ENCODE measurements around the gene RANBP10. TPM values are rescaled to one million over a fixed set of nuclear protein-coding genes. Genes with fewer than 3 reads are reported as not detected.

Gene RANBP10
- total and polyA plus RNA-seq, 9 of the 15 experiments (the other 6 are each of a cell fraction or from before 2014, with no cell fraction given): 0.61 to 19.3 (median 5.9) TPM

GRCh38 chr16:67846320-67847063 lies 40.1 kb upstream of the RANBP10 start, which contains the start of gene NUTF2 (continued):
- no peak for TF ChIP-seq MXD1 (CRISPR knock-in tag; IDR thresholded peaks at IDR 0.05; ENCODE audit: borderline replicate concordance, poor library complexity, severe bottlenecking)
- TF ChIP-seq ZNF175 (CRISPR knock-in tag; IDR thresholded peaks at IDR 0.05; ENCODE audit: low read depth): peak; percentile 78; the same call in 1 of the 2 replicates
- no peak for TF ChIP-seq SAFB (IDR thresholded peaks at IDR 0.05; ENCODE audit: borderline replicate concordance, low read depth, low read length)
- TF ChIP-seq TRIM28 (IDR thresholded peaks at IDR 0.05): no peak; the same call in 1 of the 2 replicates
- no peak for TF ChIP-seq GTF2F1 (IDR thresholded peaks at IDR 0.05; ENCODE audit: low read depth, low read length)
- peak; percentile 89 for TF ChIP-seq RBFOX2 (IDR thresholded peaks at IDR 0.05; ENCODE audit: low read depth, low read length)
- TF ChIP-seq NFRKB (IDR thresholded peaks at IDR 0.05; ENCODE audit: low read depth): peak; percentile 57; the same call in 1 of the 2 replicates
- TF ChIP-seq MCM2 (IDR thresholded peaks at IDR 0.05; ENCODE audit: low read depth): no peak
- TF ChIP-seq RUNX1 (IDR thresholded peaks at IDR 0.05; ENCODE audit: low read depth): no peak
- TF ChIP-seq, protein P1, sequence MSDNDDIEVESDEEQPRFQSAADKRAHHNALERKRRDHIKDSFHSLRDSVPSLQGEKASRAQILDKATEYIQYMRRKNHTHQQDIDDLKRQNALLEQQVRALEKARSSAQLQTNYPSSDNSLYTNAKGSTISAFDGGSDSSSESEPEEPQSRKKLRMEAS (CRISPR knock-in tag; IDR thresholded peaks at IDR 0.05): peak; percentile 88
- no peak for TF ChIP-seq RBM39 (optimal IDR thresholded peaks at IDR 0.05; ENCODE audit: low read depth, low read length)
- TF ChIP-seq ZKSCAN8 (CRISPR knock-in tag; IDR thresholded peaks at IDR 0.05): no peak
- TF ChIP-seq MAZ (CRISPR knock-in tag; conservative IDR thresholded peaks at IDR 0.05 in 1 of 2, IDR thresholded peaks at IDR 0.05 in 1 of 2): peak; percentile 94 to 98
- no peak for TF ChIP-seq TSHZ1 (CRISPR knock-in tag; IDR thresholded peaks at IDR 0.05)
- TF ChIP-seq BCOR (IDR thresholded peaks at IDR 0.05): no peak
- TF ChIP-seq TCF3 (CRISPR knock-in tag; IDR thresholded peaks at IDR 0.05): no peak
- TF ChIP-seq, protein P2, sequence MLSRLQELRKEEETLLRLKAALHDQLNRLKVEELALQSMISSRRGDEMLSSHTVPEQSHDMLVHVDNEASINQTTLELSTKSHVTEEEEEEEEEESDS (CRISPR knock-in tag; IDR thresholded peaks at IDR 0.05): no peak
- TF ChIP-seq PTRF (tag; IDR thresholded peaks at IDR 0.05): no peak
- no peak for TF ChIP-seq KAT7 (CRISPR knock-in tag; IDR thresholded peaks at IDR 0.05; ENCODE audit: borderline replicate concordance)
- no peak for TF ChIP-seq BDP1 (IDR thresholded peaks at IDR 0.05; ENCODE audit: insufficient read depth, insufficient read length)
- no peak for TF ChIP-seq ZNF586 (CRISPR knock-in tag; conservative IDR thresholded peaks at IDR 0.05)
- TF ChIP-seq HNRNPH1 (optimal IDR thresholded peaks at IDR 0.05; ENCODE audit: low read depth, low read length): no peak
- TF ChIP-seq ELF1 (tag; IDR thresholded peaks at IDR 0.05): peak; percentile 71
- TF ChIP-seq ZFP30 (CRISPR knock-in tag; IDR thresholded peaks at IDR 0.05; ENCODE audit: borderline replicate concordance): no peak
- TF ChIP-seq ZNF445 (CRISPR knock-in tag; IDR thresholded peaks at IDR 0.05; ENCODE audit: low read depth): 0 out of 2 replicates have a peak, but pooled peaks have one; percentile 41
